GM18519 (cell line): ENCODE measurements around the gene TBL1Y.
A peak's percentile ranks its signal among the peaks of the same experiment; 100 is the strongest.
"Not testable (repeated sequence)": the region's sequence is repeated elsewhere in the genome, so short reads cannot be mapped to it uniquely, and the experiment has no call there.

Source experiments
- ATAC-seq: cut with Tn5 transposase; IDR thresholded peaks from one replicate; pipeline ENCODE4 v1.9.1; 2021; ENCODE audit warnings: mild to moderate bottlenecking, moderate library complexity; ENCODE audit not compliant: unreplicated experiment, low FRiP score

TBL1Y gene

GRCh38 chrY:6910372-6911252 lies at the start of gene TBL1Y:
Gene TBL1Y, plus strand, starts transcription at chrY:6910697. Its CDS starts 114,388 bp downstream, at chrY:7025085.
- ATAC-seq: no peak

DNA sequence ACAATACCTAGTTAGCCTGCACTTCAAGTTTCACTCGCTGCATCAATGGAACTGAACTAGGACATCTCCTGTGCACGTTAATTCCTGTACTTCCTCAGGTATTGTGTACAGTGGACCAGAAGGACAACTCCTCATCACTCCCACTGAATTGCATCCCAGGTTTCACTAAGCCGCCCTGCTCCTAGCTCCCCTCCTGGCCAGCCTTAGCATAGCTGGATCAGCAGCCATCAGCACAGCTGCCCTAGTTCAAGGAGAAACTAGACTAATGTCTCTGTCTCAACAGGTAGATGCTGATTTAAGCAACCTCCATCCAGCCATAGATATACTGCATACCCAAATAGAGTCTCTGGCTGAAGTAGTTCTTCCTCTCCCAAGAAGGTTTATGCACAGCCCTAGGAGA lies 16.0 kb upstream of the TBL1Y start:
- no peak for ATAC-seq

GRCh38 chrY:6895236-6895635 lies 15.3 kb upstream of the TBL1Y start:
- no peak for ATAC-seq

- ATAC-seq: not testable (repeated sequence)
Observed at GRCh38 chrY:6902116-6902515, 8.4 kb upstream of the TBL1Y start.

- ATAC-seq: no peak
Observed at GRCh38 chrY:6907591-6907990, 2.9 kb upstream of the TBL1Y start.

- ATAC-seq: not testable (repeated sequence)
Observed at GRCh38 chrY:6908021-6908420, 2.5 kb upstream of the TBL1Y start.

DNA sequence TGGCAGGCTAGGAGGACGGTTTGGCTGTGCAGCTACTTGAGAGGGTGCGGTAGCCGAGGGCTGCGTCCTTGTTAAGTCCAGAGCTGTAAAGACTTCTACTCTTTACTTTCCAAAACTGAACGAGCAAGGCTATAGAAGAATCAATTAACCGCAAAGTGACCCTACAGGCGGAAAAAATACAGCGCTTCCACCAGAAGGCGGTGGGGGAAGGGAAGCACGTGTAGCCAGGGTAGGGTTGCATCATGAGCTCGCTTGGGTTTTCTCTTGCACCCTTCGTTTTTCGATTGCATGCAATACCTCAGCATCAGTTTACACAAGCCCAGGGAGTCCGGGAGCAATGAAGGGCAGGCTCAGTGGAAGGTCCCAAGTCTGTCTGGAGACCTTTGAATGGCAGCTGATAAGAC lies 1.4 kb upstream of the TBL1Y start:
- ATAC-seq: no peak

GRCh38 chrY:6909856-6910255 lies 641 bp upstream of the TBL1Y start:
- no peak for ATAC-seq

- ATAC-seq: no peak
Observed at GRCh38 chrY:6911253-6911881, 870 bp downstream of the TBL1Y start, which contains the start of gene AMELY. Gene AMELY, minus strand, starts transcription at chrY:6911752. Its CDS starts 39,144 bp downstream, at chrY:6872608.

DNA sequence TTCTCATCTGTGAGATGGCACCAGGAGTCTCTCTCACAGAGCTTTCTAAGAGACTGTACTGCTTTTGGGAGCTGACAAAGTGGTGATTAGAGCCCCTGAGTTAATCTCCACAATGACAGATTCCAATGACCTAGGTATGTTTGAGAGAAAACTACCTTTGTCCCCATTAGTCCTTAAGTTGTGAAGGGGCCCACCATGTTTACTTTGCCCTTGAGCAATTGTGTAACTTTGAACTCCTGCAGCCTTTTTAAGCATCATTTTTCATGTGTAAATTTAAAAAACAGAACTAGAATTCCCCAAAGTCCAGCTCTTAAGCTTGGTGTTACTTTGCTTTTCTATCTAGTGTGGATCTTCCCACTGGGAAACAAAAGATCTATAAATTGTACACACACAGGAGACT lies 2.9 kb downstream of the TBL1Y start:
- ATAC-seq: no peak

- no peak for ATAC-seq
Observed at GRCh38 chrY:6921061-6921460, 10.6 kb downstream of the TBL1Y start.

DNA sequence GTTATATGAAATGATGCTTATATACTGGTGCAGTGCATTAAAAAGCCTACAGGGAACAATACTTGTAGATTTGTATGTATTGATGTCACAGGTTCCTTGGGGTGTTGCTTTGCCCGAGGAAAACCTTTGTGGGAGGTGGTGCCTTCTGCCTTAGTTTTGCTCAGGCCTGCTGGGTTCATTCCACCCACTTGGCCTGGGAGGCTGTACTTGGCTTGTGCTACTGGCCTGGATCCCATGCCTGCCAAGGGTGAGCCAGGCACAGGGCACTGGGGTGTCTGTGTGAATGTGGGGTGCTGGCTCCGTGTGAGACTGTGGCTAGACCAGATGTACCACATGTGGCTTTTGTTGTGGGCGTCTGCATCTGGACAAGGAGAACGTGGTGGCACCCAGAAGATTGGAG lies 17.8 kb downstream of the TBL1Y start:
- ATAC-seq: no peak

DNA sequence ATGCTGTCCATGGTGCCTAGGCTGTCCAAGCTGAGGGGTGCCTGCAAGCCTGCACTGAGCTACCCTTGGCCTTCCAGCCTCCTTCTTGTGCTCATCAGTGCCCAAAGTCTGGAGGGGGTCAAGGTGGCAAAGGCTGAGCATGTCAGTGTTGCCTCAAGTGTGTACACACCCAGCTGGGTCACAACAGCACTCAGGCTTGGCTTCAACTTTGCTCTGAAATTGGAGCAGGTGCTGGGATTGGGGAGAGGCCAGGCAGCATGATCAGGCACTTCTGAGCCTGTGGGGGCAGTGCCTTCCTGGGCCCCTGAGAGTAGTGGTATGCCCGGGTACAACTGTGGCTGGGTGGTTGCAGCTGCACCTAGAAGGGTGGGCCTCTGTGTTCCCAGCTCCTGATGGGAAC lies 18.7 kb downstream of the TBL1Y start:
- ATAC-seq: no peak

DNA sequence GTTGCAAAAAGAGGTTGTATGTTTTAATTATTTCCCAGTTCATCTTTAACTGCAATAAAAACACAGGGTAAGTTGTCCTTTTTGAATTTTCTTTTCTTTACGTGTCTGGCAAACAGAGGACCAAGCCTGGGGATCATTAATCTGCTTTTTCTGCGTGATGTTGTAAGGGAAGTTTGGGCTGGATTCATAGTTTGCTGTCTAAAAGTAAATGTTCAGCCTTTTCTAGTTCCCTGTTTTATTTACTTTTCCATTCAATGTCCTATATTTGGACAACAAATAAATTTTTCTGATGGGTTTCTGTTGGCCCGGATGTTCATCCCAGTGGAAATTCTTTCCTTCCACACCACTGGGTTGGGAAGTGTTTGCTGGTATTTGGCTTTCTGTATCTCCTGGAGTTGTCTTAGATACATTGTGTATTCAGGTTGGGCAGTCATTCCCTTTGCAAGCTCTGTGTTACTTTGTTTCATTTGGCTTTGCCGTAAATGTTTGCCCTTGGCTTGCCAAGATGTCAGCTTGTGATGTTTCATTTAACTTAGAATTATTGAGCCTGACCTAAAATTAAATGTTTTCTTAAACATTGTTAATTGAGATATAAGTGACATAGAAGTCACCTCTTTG lies 21.4 kb downstream of the TBL1Y start:
- ATAC-seq: no peak

- no peak for ATAC-seq
Observed at GRCh38 chrY:6935497-6935896, 25.0 kb downstream of the TBL1Y start.

DNA sequence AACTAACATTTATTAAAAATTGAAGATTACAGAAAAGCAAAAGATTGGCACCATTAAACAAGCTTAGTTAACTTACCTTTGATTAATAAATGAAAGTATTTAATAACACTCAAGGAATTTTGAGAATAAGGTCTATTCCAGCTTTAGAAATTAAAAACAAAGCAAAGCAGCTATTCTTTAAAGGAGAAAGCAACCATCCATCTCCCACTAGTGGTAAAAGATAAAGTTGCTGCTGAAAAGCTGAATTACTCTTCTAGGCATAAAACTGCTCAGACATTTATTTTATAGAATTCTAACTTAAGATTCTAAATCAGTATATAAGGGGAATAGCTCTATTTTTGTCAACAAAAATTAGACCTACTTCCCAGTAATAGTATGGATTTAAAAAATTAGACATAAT lies 37.2 kb downstream of the TBL1Y start:
- ATAC-seq: no peak

GRCh38 chrY:6948378-6948777 lies 37.9 kb downstream of the TBL1Y start:
- ATAC-seq: no peak

DNA sequence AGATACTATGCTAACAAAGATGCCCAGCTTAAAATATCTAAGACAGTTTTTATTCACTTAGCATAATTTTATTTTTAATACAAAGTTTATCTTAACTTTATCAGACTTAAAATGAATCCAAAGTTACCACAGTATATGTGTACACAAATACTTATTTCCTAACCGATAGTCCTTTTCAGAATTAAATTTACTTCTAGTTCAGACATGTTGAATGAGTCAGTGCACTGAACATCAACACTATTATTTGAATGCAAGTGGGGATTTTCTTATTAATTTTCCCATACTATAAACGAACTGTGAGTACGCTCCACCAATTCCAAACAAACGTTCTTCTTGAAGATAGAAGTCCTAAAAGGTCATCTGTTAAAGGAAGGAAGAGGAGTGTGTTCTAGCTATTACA lies 39.5 kb downstream of the TBL1Y start:
- no peak for ATAC-seq

DNA sequence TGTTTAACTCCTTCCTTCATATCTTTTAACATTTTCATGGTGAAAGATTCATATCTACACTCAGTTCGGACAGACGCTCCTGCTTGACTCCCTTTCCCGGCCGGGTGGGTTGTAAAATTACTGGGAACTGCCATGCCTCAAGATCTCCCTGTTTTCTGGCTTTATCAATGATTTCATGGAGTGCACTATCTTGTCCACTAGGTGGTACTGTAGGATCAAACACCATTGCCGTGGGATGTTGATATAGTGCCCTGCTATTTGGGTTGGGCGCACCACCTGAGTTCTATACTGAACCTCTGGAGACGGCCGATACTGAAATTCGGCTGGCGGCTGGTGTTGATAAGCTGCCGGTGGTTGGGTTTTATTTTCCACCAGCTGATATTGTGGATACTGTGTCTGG lies 54.2 kb downstream of the TBL1Y start:
- no peak for ATAC-seq

DNA sequence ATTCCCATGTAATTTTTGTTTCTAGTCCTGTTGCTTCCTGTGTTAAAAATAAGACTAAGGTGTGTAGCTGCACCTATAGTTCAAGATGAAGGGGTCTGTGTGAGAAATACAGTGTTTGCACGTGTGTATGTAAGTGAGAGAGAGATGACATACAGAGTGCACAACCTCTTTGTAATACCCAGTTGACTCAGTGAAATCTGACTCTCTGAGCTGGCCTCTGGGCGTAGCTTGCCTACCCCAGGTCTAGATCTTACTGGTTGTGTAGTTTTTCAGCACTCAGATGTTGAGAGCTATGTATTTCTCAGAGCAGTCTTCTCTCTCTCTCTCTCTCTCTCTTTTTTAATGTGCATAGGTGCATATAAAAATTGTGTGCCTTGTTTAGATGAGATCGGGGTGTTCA lies 56.0 kb downstream of the TBL1Y start:
- peak; percentile 46 for ATAC-seq

GRCh38 chrY:6967736-6968135 lies 57.2 kb downstream of the TBL1Y start:
- no peak for ATAC-seq
